COLO668 (cell line): Measurements from ENCODE around the gene APBB1IP.
"Not testable (repeated sequence)": the region's sequence is repeated elsewhere in the genome, so short reads cannot be mapped to it uniquely, and the experiment has no call there.

Experiments
- DNase-seq: peaks from one replicate; lab custom pipeline; 2025; ENCODE audit not compliant: unreplicated experiment; lab: John Stamatoyannopoulos, UW

APBB1IP gene

DNA sequence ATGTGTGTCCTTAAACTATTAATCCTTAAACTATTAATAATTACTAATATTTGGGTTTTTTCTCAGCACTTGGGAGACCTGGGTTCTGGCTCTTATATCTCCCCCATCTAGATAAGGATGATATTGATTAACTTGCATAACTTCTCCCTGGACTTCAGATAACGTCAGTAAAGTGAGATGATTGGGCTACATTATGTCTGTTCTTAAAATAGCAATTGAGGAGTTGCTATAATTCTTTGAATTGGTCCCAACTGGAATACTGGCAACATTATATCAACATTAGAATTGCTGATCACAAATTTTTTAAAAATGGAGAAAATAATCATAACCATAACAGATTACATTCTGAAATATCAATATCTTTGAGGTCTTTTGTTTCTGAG is 1.9 kb downstream of the APBB1IP start:
- no peak for DNase-seq

DNA sequence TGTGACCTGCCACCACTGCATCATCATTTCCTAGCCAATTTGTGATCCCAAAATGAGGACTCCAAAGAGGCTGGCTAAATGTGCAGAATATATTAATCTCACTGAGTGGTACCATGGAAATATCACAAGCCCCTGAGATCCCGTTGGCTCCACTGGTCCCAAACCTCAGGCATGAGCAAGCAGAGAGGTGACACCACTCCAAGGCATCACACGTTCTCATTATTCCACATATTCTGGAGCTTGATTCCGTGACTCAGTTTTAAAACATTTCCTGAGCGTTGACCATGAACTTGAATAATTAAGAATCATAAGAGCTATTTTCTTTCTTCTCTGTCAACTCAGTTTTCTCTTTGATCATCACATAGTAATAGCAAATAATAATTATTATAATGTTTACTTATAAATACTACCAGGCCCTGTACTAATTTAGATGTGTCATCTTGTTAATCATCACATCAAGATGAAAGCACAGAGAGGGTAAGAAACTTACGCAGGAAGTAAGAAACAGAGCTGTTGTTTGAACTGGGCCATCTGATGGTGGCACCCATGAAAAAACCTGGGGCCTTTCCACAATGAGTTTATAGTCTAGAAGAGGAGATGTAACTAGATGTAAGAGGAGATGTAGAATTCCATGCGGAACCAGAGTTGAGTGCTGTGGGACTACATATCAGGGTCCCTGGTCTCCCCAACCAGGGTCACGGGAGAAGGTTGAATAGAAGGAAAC is 3.5 kb downstream of the APBB1IP start:
- no peak for DNase-seq

DNA sequence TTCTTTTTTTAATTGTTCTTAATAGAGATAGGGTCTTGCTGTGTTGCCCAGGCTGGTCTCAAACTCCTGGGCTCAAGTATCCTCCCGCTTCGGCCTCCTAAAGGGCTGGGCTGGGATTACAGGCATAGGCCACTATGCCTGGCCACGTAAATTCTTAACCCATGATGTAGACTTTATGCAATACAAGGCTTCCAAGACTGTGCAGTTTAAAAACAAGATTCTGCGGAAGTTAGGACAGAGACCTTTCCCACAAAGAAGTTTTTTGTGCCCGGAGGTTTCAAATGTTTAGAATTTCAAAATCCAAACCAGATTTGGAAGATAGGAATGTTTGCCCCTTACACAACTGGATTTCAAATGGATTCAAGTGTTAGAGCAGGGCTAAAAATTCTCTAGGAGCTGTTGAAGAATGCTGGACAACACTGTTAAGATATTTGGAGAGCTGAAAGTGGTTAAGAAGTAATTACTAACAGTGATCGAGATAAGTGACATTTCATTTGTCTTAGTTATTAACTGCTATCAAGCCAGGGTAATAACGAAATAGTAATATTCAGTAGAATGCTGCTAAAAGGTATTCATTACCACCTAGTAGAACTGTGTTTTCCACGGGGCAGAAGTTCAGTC is 7.4 kb downstream of the APBB1IP start:
- no peak for DNase-seq

DNA sequence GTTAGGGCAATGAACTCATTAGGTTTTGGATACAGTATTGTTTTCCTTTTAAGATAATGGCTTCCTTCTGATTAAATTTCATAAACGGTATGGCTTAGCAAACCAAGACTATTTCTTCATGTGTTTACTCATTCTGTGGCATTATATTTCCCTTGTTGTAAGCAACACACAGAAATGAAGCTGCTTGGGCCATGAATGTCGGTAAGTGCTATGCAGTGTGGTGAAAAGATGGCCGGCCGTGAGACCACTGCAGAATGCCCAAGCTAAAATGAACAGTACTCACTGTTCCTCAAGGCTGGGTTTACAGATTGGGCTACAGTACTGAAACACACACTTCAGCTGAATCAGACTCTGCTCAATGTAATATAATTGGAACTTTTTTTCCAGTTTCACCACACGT is 8.1 kb downstream of the APBB1IP start:
- DNase-seq: no peak

DNA sequence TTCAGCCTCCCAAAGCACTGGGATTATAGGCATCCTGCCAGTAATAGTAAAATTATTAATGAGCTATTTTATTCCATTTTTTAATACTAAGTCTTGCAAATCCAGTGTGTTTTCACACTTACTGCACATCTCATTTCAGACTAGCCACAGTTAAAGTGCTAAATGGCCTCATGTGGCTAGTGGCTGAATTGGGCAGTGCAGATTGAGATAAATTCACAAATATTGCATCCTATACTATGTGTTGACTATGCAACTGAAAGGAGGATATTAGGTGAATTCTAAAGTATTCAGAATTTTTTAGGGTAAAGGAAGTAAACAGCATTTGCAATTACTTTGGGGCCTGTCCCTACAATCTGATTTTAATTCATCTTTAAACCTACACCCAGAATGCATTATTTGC is 10.2 kb downstream of the APBB1IP start:
- DNase-seq: no peak

DNA sequence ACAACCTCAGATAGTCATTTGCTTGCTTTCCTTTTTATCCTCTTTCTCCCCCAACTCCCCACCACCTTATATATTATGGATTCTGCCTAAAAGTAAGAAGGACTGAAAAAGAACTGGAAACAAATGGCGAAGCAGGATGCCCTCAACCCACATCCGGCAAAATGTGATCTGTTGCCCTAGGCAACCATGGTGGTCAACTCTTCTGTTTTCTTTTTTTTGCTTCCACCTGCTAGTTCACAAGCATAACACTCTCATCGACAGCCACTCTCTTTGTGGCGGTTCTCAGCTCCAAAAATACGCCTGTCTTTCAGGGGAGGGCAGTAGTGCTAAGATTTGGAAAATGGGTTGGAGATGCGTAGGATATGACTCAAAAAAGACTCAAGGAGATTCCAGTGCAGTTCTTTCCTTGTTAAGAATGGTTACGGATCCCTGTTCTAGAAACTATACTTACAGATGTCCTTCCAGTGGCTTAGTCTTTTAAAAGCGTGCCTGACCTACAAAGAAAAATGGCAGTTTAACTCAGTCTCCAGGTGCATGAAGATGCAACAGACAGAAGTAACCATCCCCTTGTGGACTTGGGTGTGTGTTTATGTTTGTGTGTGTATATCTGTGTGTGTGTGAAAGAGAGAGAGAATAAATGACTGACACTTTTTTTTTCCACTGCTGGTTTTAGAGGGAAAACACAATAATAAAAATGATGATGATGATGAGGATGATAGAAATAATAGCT is 10.7 kb downstream of the APBB1IP start:
- DNase-seq: no peak

GRCh38 chr10:26449726-26450125 is 11.6 kb downstream of the APBB1IP start:
- DNase-seq: no peak

- no peak for DNase-seq
Observed at GRCh38 chr10:26451903-26452302, 13.8 kb downstream of the APBB1IP start.

DNA sequence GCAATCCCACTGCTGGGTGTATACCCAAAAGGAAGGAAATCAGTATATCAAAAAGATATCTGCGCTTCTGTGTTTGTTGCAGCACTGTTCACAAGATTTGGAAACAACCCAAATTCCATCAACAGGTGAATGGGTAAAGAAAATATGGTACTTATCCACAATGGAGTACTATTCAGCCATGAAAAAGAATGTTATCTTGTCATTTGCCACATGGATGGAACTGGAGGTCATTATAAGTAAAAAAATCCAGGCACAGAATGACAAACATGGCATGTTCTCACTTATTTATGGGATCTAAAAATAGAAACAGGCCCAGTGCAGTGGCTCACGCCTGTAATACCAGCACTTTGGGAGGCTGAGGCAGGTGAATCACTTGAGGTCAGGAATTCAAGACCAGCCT is 15.7 kb downstream of the APBB1IP start:
- DNase-seq: no peak

DNA sequence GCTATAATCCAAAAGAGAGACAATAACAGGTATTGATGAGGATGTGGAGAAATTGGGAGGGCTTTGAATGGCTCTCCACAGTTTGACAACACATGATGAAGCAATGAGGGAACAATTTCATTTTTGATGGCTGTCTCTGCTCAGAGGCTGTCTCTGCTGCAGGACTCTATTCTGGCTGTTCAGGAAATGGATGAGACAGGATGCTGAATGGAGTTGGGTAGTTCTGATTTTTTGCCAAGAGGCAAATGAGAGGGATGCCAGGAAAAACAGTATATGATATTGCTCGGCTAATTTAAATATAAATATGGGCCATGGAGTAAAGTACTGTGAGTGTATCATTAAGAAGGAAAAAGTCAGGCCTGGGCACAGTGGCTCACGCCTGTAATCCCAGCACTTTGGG is 16.8 kb downstream of the APBB1IP start:
- DNase-seq: no peak

- no peak for DNase-seq
Observed at GRCh38 chr10:26455567-26456315, 17.6 kb downstream of the APBB1IP start.

- no peak for DNase-seq
Observed at GRCh38 chr10:26457088-26457487, 18.9 kb downstream of the APBB1IP start.

DNA sequence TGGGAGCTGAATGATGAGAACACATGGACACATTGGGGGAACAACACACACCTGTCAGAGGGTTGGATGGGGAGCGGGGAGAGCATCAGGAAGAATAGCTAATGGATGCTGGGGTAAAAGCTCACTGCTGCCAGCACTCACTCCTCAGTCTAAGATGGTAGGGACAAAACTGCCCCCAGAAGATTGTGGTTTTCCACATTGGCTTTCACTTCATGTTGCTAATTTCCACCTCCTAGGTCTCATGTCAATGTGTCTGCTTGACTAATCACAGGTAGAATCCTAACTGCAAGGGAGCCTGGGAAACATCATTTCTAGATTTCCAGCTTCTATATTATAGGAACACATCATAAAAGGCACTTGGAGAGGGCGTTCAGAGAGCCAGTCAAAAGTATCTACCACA is 22.6 kb downstream of the APBB1IP start:
- no peak for DNase-seq

DNA sequence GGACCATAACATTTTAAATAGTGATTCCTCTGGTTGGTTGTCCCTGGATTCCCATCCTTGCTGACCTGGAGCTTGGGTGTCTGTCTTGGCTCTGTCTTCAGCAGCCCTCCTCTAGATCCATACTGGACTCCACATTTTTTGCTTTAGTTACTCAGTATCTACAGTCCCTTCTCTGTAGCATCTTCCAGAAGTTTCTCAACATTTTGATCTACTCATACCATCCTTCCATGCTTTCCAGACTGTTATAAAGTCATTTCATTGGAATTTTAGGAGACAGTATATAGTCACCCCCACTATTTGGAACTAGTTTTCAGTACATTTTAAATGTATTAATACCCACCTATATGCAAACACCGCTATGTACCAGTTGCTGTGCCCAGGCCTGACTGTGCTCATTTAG is 25.8 kb downstream of the APBB1IP start:
- DNase-seq: no peak

DNA sequence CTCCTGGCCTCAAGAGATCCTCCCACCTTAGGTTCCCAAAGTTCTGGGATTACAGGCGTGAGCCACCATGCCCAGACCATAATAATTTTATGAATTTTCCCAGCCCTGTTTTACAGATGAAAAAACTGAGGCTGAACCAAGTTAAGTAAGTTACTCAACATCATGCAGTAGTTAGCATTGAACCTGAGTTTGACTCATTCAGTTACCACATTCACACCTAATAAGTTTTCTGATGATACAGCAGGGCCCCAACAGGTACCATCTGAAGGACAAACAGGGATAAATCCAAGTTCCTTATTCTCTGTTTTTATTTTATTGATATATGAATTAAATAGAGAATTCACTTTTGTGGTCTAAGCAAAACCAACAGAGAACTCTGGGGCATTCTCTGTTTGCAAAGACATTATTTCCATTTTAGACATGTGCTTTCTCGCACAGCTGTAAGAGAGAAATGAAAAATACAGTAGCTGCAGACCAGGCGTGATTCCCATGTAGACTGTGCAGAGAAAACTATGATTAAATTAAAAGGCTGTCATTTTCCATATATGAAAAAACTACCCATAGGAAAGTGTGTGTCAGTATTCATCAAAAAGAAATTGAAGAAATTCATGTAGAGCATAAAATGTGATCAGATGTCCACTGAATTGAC is 26.6 kb downstream of the APBB1IP start:
- no peak for DNase-seq

GRCh38 chr10:26466531-26466930 is 28.4 kb downstream of the APBB1IP start:
- DNase-seq: not testable (repeated sequence)

DNA sequence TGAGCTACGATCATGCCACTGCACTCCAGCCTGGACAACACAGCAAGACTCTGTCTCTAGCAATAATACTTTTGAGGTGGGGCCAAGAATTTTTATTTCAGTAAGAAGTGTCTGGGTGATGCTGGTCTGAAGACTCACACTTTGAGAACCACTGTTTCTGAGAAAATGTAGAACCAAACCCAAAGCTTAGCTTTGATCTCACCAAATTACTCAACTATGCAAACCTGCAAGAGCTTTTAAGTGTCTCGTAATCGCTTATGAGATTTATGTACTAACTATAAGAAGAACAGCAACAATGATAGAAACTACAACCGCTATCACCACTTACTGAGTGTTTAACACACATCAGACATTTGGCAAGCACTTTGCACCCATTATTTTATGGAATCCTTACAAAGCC is 29.5 kb downstream of the APBB1IP start:
- no peak for DNase-seq

DNA sequence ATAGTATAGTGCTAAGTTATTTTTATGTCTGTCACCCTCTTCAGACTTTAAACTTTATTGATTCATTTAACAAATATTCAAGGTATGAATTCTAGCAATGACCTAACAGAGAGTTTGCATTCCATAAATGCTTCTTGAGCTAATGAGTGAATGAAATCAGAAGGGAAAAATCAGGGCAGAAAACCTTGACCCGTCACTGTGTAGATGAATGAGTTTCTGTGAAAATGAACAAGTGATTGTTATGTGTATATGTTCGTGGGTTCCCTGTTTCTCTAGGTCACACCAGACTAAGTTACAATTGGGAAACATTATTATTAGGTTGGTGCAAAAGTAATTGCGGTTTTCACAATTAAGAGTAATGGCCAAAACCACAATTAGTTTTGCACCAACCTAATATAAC is 30.1 kb downstream of the APBB1IP start:
- DNase-seq: no peak

GRCh38 chr10:26468700-26469099 is 30.6 kb downstream of the APBB1IP start:
- DNase-seq: no peak

DNA sequence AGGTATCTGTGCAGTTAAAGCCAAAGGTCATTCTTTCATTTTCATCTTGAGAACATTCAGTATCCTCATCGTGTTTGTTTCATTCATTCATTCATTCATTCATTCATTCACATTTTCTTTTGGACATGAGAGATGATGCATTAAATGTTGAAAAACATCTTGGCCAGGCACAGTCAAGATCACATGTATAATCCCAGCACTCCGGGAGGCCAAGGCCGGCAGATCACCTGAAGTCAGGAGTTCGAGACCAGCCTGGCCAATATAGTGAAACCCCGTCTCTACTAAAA is 34.3 kb downstream of the APBB1IP start:
- no peak for DNase-seq

DNA sequence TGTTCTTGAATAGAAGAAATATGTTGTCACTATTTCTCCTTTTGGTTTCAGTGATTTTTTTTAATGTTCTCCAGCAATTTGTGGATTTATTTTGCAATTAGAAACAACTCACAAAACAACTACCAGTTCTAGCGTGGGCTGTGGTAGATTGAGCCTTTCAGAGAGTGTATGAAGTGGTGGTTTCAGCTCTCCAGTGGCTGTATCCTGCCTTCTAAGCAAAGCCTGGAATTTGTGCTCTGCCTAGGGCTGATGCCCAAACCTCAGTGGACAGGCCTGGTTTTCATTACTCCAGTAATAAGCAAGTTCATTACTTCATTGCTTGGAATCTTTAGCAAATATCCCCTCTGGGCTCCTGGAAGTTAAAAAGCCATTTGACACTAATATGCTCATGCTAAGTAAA is 35.9 kb downstream of the APBB1IP start:
- no peak for DNase-seq
